Measurements from ENCODE around the gene ADRM1. TPM values are rescaled to one million over a fixed set of nuclear protein-coding genes. Genes with fewer than 3 reads are reported as not detected.

The ADRM1 gene
- total and polyA plus RNA-seq, 2 experiments from 2014 or later: 206 to 243 TPM

DNA sequence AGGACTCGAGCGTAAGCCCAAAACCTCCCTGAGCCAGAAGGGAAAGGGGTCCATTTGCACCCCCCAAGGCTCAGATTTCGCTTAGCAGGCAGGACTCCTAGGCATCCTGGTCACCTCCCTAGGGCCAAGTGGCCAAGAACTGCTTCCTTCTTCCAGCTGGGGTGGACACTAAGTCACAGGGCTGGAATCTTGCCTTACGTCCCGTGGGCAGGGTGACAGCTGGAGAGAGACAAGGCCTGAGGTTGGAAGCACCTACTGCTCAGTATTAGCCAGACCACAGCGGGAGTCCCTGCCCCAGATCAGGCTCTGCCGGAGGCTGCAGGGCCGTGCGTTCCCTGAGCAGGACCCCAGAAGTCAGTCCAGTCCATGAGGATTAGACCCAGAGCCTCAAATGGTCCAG is 44.6 kb downstream of the ADRM1 start:
- ATAC-seq: no peak
- H3K36me3 ChIP-seq (ENCODE audit: insufficient read depth): peaks cover 31% of the 10 kb centered on the region
- TF ChIP-seq ZNF331 (CRISPR knock-in tag; IDR thresholded peaks at IDR 0.05; ENCODE audit: low read depth): no peak
- no peak for TF ChIP-seq NANOG (IDR thresholded peaks at IDR 0.05; ENCODE audit: borderline replicate concordance)
- TF ChIP-seq STAT1 (IDR thresholded peaks at IDR 0.05; ENCODE audit: unreplicated experiment): no peak
- no peak for TF ChIP-seq ZNF114 (CRISPR knock-in tag; IDR thresholded peaks at IDR 0.05)
- no peak for TF ChIP-seq EZH2phosphoT487 (IDR thresholded peaks at IDR 0.05; ENCODE audit: unreplicated experiment)
- TF ChIP-seq EZH2 (IDR thresholded peaks at IDR 0.05; ENCODE audit: low read depth, unreplicated experiment): no peak
- TF ChIP-seq POLR2AphosphoS5 (IDR thresholded peaks at IDR 0.05; ENCODE audit: low read depth): no peak
- TF ChIP-seq, protein P1, sequence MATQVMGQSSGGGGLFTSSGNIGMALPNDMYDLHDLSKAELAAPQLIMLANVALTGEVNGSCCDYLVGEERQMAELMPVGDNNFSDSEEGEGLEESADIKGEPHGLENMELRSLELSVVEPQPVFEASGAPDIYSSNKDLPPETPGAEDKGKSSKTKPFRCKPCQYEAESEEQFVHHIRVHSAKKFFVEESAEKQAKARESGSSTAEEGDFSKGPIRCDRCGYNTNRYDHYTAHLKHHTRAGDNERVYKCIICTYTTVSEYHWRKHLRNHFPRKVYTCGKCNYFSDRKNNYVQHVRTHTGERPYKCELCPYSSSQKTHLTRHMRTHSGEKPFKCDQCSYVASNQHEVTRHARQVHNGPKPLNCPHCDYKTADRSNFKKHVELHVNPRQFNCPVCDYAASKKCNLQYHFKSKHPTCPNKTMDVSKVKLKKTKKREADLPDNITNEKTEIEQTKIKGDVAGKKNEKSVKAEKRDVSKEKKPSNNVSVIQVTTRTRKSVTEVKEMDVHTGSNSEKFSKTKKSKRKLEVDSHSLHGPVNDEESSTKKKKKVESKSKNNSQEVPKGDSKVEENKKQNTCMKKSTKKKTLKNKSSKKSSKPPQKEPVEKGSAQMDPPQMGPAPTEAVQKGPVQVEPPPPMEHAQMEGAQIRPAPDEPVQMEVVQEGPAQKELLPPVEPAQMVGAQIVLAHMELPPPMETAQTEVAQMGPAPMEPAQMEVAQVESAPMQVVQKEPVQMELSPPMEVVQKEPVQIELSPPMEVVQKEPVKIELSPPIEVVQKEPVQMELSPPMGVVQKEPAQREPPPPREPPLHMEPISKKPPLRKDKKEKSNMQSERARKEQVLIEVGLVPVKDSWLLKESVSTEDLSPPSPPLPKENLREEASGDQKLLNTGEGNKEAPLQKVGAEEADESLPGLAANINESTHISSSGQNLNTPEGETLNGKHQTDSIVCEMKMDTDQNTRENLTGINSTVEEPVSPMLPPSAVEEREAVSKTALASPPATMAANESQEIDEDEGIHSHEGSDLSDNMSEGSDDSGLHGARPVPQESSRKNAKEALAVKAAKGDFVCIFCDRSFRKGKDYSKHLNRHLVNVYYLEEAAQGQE (IDR thresholded peaks at IDR 0.05; ENCODE audit: unreplicated experiment): no peak
- TF ChIP-seq, protein P2, sequence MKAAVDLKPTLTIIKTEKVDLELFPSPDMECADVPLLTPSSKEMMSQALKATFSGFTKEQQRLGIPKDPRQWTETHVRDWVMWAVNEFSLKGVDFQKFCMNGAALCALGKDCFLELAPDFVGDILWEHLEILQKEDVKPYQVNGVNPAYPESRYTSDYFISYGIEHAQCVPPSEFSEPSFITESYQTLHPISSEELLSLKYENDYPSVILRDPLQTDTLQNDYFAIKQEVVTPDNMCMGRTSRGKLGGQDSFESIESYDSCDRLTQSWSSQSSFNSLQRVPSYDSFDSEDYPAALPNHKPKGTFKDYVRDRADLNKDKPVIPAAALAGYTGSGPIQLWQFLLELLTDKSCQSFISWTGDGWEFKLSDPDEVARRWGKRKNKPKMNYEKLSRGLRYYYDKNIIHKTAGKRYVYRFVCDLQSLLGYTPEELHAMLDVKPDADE (IDR thresholded peaks at IDR 0.05): no peak
- TF ChIP-seq, protein P3, sequence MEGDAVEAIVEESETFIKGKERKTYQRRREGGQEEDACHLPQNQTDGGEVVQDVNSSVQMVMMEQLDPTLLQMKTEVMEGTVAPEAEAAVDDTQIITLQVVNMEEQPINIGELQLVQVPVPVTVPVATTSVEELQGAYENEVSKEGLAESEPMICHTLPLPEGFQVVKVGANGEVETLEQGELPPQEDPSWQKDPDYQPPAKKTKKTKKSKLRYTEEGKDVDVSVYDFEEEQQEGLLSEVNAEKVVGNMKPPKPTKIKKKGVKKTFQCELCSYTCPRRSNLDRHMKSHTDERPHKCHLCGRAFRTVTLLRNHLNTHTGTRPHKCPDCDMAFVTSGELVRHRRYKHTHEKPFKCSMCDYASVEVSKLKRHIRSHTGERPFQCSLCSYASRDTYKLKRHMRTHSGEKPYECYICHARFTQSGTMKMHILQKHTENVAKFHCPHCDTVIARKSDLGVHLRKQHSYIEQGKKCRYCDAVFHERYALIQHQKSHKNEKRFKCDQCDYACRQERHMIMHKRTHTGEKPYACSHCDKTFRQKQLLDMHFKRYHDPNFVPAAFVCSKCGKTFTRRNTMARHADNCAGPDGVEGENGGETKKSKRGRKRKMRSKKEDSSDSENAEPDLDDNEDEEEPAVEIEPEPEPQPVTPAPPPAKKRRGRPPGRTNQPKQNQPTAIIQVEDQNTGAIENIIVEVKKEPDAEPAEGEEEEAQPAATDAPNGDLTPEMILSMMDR (conservative IDR thresholded peaks at IDR 0.05; ENCODE audit: low read depth in 2 of 2): no peak
- no peak for TF ChIP-seq JUNB (IDR thresholded peaks at IDR 0.05; ENCODE audit: unreplicated experiment)
- TF ChIP-seq, protein P4, sequence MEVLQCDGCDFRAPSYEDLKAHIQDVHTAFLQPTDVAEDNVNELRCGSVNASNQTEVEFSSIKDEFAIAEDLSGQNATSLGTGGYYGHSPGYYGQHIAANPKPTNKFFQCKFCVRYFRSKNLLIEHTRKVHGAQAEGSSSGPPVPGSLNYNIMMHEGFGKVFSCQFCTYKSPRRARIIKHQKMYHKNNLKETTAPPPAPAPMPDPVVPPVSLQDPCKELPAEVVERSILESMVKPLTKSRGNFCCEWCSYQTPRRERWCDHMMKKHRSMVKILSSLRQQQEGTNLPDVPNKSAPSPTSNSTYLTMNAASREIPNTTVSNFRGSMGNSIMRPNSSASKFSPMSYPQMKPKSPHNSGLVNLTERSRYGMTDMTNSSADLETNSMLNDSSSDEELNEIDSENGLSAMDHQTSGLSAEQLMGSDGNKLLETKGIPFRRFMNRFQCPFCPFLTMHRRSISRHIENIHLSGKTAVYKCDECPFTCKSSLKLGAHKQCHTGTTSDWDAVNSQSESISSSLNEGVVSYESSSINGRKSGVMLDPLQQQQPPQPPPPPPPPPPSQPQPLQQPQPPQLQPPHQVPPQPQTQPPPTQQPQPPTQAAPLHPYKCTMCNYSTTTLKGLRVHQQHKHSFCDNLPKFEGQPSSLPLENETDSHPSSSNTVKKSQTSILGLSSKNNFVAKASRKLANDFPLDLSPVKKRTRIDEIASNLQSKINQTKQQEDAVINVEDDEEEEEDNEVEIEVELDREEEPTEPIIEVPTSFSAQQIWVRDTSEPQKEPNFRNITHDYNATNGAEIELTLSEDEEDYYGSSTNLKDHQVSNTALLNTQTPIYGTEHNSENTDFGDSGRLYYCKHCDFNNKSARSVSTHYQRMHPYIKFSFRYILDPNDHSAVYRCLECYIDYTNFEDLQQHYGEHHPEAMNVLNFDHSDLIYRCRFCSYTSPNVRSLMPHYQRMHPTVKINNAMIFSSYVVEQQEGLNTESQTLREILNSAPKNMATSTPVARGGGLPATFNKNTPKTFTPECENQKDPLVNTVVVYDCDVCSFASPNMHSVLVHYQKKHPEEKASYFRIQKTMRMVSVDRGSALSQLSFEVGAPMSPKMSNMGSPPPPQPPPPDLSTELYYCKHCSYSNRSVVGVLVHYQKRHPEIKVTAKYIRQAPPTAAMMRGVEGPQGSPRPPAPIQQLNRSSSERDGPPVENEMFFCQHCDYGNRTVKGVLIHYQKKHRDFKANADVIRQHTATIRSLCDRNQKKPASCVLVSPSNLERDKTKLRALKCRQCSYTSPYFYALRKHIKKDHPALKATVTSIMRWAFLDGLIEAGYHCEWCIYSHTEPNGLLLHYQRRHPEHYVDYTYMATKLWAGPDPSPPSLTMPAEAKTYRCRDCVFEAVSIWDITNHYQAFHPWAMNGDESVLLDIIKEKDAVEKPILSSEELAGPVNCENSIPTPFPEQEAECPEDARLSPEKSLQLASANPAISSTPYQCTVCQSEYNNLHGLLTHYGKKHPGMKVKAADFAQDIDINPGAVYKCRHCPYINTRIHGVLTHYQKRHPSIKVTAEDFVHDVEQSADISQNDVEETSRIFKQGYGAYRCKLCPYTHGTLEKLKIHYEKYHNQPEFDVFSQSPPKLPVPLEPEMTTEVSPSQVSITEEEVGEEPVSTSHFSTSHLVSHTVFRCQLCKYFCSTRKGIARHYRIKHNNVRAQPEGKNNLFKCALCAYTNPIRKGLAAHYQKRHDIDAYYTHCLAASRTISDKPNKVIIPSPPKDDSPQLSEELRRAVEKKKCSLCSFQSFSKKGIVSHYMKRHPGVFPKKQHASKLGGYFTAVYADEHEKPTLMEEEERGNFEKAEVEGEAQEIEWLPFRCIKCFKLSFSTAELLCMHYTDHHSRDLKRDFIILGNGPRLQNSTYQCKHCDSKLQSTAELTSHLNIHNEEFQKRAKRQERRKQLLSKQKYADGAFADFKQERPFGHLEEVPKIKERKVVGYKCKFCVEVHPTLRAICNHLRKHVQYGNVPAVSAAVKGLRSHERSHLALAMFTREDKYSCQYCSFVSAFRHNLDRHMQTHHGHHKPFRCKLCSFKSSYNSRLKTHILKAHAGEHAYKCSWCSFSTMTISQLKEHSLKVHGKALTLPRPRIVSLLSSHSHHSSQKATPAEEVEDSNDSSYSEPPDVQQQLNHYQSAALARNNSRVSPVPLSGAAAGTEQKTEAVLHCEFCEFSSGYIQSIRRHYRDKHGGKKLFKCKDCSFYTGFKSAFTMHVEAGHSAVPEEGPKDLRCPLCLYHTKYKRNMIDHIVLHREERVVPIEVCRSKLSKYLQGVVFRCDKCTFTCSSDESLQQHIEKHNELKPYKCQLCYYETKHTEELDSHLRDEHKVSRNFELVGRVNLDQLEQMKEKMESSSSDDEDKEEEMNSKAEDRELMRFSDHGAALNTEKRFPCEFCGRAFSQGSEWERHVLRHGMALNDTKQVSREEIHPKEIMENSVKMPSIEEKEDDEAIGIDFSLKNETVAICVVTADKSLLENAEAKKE (CRISPR knock-in tag; IDR thresholded peaks at IDR 0.05): no peak
- no peak for TF ChIP-seq CREB1 (CRISPR knock-in tag; IDR thresholded peaks at IDR 0.05; ENCODE audit: low read depth)

More for the DNA sequence above, 44.6 kb downstream of the ADRM1 start:
- Histone ChIP-seq H3K4me3 (no peak overlapping the region), H3K79me2 (replicated peaks; ENCODE audit: insufficient read depth) (peaks cover 5% of the 10 kb centered on the region; the same call in 1 of the 2 replicates), H3K27ac (ENCODE audit: low read depth) (no peak overlapping the region), H3K4me2 (no peak overlapping the region), H3K9me2 (ENCODE audit: insufficient read depth) (no peaks in the 10 kb centered on the region), H4K20me1 (replicated peaks; ENCODE audit: insufficient read depth) (no peaks in the 10 kb centered on the region; the same call in 1 of the 2 replicates), H2AFZ (no peak overlapping the region), H3K4me1 (ENCODE audit: insufficient read depth) (no peaks in the 10 kb centered on the region), H3K27me3 (ENCODE audit: insufficient read depth) (no peaks in the 10 kb centered on the region), H3F3A (replicated peaks; ENCODE audit: low read depth) (peaks cover 30% of the 10 kb centered on the region)
- no peak for DNase-seq (ENCODE audit: low spot score)
- H3K36me3 Mint-ChIP-seq (ENCODE audit: low read depth): peaks cover 76% of the 10 kb centered on the region
- H3K4me1 Mint-ChIP-seq: peaks cover 5% of the 10 kb centered on the region; the same call in 2 of the 3 replicates
- peaks cover 24% of the 10 kb centered on the region for H3K9me3 Mint-ChIP-seq
- no peak overlapping the region for H3K27ac Mint-ChIP-seq
- H3K27me3 Mint-ChIP-seq (ENCODE audit: insufficient read depth, low read depth, poor library complexity): peaks cover 15% of the 10 kb centered on the region
- no peak overlapping the region for H3K4me3 Mint-ChIP-seq

All from GM23338 (cell line).